NCI-H2171 treated with DMSO at 0.1 percent for 48 hours (cell line): ENCODE measurements around the gene APOLD1.
"Not testable (repeated sequence)": the region's sequence is repeated elsewhere in the genome, so short reads cannot be mapped to it uniquely, and the experiment has no call there.

Experiments
- DNase-seq: peaks from one replicate; lab custom pipeline; 2025; lab: John Stamatoyannopoulos, UW

APOLD1 gene

DNA sequence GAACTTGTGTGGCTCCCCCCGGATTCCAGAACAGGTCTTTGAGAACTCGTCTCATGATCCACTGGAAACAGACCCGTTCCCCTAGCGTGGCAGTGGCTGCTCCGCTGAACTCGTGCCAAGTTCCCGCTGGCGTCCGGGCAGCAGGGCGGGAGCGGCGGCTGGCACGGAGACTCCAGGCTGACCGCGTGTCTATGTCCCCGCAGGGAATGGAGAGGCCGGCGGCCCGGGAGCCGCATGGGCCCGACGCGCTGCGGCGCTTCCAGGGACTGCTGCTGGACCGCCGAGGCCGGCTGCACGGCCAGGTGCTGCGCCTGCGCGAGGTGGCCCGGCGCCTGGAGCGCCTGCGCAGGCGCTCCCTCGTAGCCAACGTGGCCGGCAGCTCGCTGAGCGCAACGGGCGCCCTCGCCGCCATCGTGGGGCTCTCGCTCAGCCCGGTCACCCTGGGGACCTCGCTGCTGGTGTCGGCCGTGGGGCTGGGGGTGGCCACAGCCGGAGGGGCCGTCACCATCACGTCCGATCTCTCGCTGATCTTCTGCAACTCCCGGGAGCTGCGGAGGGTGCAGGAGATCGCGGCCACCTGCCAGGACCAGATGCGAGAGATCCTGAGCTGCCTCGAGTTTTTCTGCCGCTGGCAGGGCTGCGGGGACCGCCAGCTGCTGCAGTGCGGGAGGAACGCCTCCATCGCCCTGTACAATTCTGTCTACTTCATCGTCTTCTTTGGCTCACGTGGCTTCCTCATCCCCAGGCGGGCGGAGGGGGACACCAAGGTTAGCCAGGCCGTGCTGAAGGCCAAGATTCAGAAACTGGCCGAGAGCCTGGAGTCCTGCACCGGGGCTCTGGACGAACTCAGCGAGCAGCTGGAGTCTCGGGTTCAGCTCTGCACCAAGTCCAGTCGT, 1.5 kb downstream of the APOLD1 start:
- peak; percentile 65 for DNase-seq

DNA sequence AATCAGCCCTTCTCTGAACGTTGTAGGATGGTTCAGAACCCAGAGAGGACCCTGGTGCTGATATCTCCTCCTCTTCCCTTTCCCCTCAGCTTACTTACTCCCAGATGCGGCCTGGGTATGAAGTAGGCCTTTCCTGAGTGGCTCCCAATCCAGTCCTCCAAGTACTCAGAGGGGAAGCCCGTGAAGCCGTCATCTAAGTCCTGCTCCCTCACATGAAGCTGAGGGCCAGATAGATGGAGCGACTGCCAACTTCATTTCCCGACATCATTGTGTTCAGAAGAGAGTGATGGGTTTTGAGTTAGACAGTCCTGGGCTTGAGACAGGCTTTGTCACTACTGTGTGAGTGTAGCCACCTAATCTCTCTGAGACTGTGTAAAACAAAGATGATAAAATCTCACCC, 2.7 kb downstream of the APOLD1 start:
- no peak for DNase-seq

GRCh38 chr12:12788675-12789368, 3.4 kb downstream of the APOLD1 start:
- peak; percentile 38 for DNase-seq

DNA sequence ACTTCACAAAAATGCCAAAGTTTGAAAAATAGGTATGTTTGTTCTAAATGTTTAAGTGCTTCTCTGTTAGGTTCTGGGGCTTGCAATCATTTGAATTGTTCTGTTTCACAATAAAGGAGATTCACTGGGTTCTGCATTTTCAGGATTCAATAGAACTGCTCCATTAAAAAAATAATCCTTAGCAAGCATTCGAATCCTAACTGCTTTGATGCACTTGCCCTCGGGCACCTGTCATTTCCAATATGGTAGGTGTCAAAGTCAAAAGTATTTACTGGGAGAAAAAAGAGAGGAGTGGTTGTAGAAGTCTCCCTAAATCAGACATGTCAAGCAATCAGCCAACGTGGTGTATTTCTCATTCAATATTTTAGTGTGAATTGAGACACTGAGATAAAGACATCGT, 5.5 kb downstream of the APOLD1 start:
- DNase-seq = no peak

- peak; percentile 53 for DNase-seq
Observed at GRCh38 chr12:12791756-12792369, 6.4 kb downstream of the APOLD1 start.

GRCh38 chr12:12792421-12792820, 7.0 kb downstream of the APOLD1 start:
- DNase-seq = no peak

- DNase-seq = no peak
Observed at GRCh38 chr12:12794686-12795085, 9.2 kb downstream of the APOLD1 start.

GRCh38 chr12:12796171-12796570, 10.7 kb downstream of the APOLD1 start:
- no peak for DNase-seq

GRCh38 chr12:12796928-12797793, 11.7 kb downstream of the APOLD1 start:
- no peak for DNase-seq

DNA sequence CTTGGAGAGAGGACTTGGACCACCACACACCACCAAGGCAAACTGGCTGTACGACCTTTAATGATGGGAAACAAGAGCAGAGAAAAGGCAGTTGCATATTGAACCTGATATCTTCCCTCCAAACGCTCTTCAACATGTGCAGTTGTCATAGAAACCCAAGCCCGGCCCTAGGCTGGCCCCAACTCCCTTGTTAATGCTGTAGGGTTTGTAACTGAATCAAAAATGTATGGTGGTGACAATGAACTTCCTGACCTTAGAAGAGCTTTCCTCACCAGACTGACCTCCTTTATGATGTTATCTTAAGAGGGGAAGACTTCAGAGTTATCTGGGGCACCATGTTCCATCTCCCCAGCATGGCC, 12.3 kb downstream of the APOLD1 start:
- DNase-seq = no peak

- DNase-seq = no peak
Observed at GRCh38 chr12:12798480-12798879, 13.0 kb downstream of the APOLD1 start.

GRCh38 chr12:12799163-12799920, 13.9 kb downstream of the APOLD1 start:
- no peak for DNase-seq

DNA sequence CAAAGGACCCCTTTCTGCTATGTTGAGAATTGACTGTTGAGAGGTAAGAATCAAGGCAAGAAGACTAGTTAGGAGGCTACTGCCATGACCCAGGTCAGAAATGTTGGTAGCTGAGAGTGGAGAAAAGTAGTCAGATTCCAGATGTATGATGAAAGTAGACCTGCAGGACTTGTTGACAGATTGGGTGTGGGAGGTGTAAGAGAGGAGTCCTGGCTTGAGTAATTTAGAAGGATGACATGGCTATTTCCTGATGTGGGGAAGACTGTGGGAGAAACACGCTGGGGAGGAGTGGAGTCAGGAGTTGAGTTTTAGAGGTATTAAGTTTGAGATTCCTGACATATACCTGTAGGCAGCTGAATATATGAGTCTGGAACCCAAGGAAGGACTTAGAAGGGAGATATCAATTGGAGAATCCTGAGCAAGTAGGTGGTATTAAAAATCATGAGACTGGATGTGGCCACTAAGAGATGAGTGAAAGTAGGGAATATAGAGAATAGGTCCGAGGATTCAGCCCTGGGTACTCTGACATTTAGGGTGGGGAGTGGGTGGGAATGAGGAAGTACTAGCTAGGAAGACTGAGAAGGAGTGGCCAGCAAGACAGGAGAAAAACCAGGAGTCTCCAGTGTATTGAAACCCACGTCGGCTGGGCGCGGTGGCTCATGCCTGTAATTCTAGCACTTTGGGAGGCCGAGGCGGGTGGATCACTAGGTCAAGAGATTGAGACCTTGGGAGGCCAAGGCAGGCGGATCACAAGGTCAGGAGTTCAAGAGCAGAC, 15.1 kb downstream of the APOLD1 start:
- DNase-seq = no peak

DNA sequence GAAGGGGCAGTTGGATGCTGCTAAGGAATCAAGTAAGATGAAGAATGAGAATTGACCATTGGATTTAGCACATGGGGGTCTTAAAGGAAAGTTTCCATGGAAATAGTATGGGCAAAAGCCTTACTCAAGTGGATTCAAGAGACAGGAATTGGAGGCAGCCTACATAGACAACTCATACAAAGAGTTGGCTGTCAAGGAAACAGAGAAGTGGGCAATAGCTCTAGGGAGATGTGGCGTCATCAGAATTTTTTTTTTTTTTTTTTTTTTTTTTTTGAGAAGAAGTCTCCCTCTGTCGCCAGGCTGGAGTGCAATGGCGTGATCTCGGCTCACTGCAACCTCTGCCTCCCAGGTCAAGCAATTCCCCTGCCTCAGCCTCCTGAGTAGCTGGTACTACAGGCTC, 16.2 kb downstream of the APOLD1 start:
- DNase-seq = not testable (repeated sequence)

DNA sequence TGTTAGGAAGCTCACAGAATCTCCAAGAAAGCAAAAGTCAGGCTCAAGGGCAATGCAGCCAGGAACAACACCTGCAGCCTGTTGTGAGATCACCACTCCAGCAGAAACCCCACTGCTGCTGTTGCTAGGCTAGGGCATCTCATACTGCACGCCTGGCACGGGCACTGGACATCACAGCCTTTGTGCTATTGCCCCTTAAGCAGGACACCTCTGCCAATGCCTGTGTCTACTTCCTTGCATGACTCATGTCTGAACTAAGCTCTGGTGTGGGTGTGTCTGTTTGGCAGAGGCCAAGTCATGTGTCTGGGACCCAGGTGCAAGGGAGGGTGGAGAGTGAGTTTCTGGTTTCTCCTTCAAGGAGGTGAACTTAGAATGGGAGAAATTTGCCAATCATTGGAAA, 17.7 kb downstream of the APOLD1 start:
- DNase-seq = peak; percentile 7

GRCh38 chr12:12804011-12804410, 18.6 kb downstream of the APOLD1 start:
- DNase-seq = no peak

- DNase-seq = no peak
Observed at GRCh38 chr12:12804432-12804886, 19.0 kb downstream of the APOLD1 start.

DNA sequence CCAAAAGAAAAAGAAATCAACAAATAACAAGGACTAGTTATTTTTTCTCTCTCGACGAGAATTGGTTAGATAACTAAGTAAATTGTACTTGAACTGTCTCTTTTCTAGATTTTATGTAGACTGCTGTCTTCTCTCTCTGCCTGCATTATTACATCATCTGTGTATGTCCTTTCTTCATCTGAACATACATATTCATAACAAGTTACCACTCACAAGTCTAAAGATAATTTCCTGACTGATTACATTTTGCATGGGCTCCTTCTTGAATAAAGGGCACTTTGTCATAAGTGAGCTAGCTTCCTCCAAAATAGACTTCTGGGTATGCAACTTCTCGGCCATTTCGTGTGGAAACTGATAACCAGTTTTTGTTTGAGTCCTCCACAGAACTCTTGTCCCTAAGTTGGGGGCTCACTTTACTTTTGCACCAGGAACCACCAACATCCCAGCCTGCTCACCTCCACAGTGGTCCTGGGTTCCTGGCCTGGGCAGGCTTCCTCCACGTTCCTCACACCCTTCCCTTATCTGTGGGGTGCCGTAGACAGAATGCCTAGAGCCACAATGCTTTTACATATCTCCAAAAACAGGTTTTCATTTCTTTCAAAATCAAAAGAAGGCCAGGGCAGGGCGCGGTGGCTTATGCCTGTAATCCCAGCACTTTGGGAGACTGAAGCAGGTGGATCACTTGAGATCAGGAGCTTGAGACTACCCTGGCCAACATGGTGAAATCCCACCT, 21.5 kb downstream of the APOLD1 start:
- no peak for DNase-seq

GRCh38 chr12:12807517-12807903, 22.1 kb downstream of the APOLD1 start:
- DNase-seq = not testable (repeated sequence)
